ENCODE data around the gene SLC22A3.
"Not testable (repeated sequence)": the region's sequence is repeated elsewhere in the genome, so short reads cannot be mapped to it uniquely, and the experiment has no call there.

Gene SLC22A3

DNA sequence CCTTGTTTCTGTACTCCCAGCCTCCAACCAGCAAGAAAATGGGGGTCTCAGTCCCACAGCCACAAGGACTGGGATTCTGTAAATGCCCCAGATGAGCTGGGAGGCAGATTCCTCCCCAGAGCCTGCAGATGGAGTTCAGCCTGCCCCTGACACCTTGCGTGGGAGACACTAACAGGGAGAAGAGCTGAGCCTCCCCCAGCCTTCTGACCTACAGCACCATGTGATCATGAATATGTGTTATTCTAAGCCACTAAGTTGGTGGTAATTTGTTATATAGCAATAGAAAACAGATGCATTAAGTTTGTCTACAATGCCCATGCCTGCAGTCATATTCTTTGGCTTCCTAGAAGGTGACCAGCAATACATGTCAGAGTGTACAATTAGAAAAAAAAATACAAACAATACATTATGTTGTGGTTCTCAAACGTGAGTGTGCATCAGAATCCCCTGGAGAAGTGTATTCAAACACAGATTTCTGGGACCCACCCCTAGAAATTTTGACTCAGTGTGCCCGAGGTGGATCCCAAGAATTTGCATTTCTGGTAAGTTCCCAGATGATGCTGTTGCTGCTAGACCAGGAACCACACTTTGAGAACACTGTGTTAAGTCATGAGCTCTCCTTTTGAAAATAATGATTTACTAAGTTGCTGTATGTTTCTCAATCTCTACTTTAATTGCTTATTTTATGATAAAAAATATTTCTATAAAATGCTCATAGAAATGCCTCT lies 39.9 kb downstream of the SLC22A3 start:
- Histone ChIP-seq H3K4me1 (ENCODE audit: insufficient read depth, insufficient read length) (no peaks in the 10 kb centered on the region), H3K9ac (ENCODE audit: insufficient read length, low read depth) (no peak overlapping the region), H3K4me3 (ENCODE audit: insufficient read length, low read depth) (no peak overlapping the region), H3K9me3 (ENCODE audit: insufficient read depth, low read length) (no peaks in the 10 kb centered on the region), H3K36me3 (ENCODE audit: insufficient read depth, insufficient read length, low read length) (no peaks in the 10 kb centered on the region), H3K27me3 (ENCODE audit: insufficient read depth, insufficient read length) (no peaks in the 10 kb centered on the region)
- DNase-seq (ENCODE audit: low read depth, low spot score), result no peak
- TF ChIP-seq ZNF274 (IDR thresholded peaks at IDR 0.05; ENCODE audit: low read depth, low read length), result no peak

DNA sequence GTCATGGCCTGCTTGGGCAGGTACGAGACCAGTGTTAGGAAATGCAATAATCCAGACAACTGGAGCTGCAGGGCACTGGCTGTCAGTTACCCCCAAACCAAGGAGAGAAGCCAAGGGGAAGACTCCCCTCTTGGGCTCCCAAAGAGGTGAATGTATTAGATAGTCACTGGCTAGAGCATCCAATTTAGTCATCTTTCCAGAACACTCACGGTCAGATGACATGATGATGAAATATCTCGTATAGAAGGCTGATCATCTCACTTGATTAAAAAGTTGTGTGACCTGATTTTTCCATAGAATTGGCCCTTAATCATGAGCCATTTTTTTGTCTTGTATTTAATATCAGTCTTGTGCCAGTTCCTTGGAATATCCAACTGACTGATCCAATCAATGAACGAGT lies 40.7 kb downstream of the SLC22A3 start:
- no peaks in the 10 kb centered on the region for H3K36me3 ChIP-seq (ENCODE audit: insufficient read depth, insufficient read length, low read length)
- no peak overlapping the region for H3K9ac ChIP-seq (ENCODE audit: insufficient read length, low read depth)
- TF ChIP-seq ZNF274 (IDR thresholded peaks at IDR 0.05; ENCODE audit: low read depth, low read length), result no peak
- no peak for TF ChIP-seq YY1 (IDR thresholded peaks at IDR 0.05; ENCODE audit: insufficient read depth, insufficient read length)
- TF ChIP-seq SUZ12 (IDR thresholded peaks at IDR 0.05; ENCODE audit: extremely low read depth, insufficient read depth, insufficient read length), result no peak
- H3K4me1 ChIP-seq (ENCODE audit: insufficient read depth, insufficient read length), result no peaks in the 10 kb centered on the region
- no peak overlapping the region for H3K4me3 ChIP-seq (ENCODE audit: insufficient read length, low read depth)
- H3K9me3 ChIP-seq (ENCODE audit: insufficient read depth, low read length), result no peaks in the 10 kb centered on the region
- no peaks in the 10 kb centered on the region for H3K27me3 ChIP-seq (ENCODE audit: insufficient read depth, insufficient read length)
- no peak for DNase-seq (ENCODE audit: low read depth, low spot score)

DNA sequence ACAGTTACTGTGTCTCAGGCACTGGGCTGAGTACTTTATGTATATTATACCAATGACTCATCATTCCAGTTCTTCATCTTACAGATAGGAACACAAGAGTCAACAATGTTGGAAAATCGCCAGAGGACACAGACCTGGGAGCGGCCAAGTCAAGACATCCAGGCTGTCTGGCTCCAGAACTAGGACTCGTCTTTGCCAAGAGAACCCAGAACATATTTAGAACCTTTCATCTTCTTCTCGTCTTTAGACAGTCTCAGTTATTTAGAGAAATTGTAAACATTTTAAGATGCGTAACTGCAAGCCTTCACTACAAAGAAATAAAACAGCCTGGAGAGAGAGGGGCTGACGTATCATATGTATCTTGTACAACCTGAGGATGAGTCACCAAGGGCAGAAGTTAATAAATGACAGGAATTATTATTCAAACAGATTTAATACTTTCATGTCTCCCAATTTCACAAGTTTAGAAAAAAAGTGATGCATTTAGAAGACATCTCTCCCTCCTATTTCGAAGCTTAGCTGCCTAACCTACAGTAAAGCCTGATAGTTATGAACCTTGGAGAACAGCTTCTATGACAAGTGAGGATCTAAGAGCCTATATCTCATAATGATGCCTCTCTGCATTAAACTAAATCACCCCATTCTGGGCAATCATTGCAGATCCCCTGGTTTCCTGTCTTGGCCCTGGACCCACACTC lies 43.4 kb downstream of the SLC22A3 start:
- Histone ChIP-seq H3K27me3 (ENCODE audit: insufficient read depth, insufficient read length) (no peaks in the 10 kb centered on the region), H3K9me3 (ENCODE audit: insufficient read depth, low read length) (no peaks in the 10 kb centered on the region), H3K4me3 (ENCODE audit: insufficient read length, low read depth) (no peak overlapping the region), H3K4me1 (ENCODE audit: insufficient read depth, insufficient read length) (peaks cover 4% of the 10 kb centered on the region), H3K9ac (ENCODE audit: insufficient read length, low read depth) (no peak overlapping the region), H3K36me3 (ENCODE audit: insufficient read depth, insufficient read length, low read length) (no peaks in the 10 kb centered on the region)
- no peak for DNase-seq (ENCODE audit: low read depth, low spot score)
- no peak for TF ChIP-seq SUZ12 (IDR thresholded peaks at IDR 0.05; ENCODE audit: extremely low read depth, insufficient read depth, insufficient read length)
- no peak for TF ChIP-seq YY1 (IDR thresholded peaks at IDR 0.05; ENCODE audit: insufficient read depth, insufficient read length)
- no peak for TF ChIP-seq ZNF274 (IDR thresholded peaks at IDR 0.05; ENCODE audit: low read depth, low read length)

DNA sequence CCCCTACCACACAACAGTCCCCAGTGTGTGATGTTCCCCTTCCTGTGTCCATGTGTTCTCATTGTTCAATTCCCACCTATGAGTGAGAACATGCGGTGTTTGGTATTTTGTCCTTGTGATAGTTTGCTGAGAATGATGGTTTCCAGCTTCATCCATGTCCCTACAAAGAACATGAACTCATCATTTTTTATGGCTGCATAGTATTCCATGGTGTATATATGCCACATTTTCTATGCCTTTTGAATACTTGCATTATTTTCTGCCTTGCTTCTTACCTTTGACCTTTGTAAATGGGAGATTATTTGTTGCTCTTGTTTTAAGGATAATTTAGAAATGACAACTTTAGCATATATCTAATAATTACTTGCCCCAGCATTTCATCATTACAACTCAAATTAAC lies 45.3 kb downstream of the SLC22A3 start:
- H3K9me3 ChIP-seq (ENCODE audit: insufficient read depth, low read length); H3K9ac ChIP-seq (ENCODE audit: insufficient read length, low read depth); H3K36me3 ChIP-seq (ENCODE audit: insufficient read depth, insufficient read length, low read length); H3K4me1 ChIP-seq (ENCODE audit: insufficient read depth, insufficient read length); H3K4me3 ChIP-seq (ENCODE audit: insufficient read length, low read depth); DNase-seq (ENCODE audit: low read depth, low spot score); H3K27me3 ChIP-seq (ENCODE audit: insufficient read depth, insufficient read length): not testable (repeated sequence)

DNA sequence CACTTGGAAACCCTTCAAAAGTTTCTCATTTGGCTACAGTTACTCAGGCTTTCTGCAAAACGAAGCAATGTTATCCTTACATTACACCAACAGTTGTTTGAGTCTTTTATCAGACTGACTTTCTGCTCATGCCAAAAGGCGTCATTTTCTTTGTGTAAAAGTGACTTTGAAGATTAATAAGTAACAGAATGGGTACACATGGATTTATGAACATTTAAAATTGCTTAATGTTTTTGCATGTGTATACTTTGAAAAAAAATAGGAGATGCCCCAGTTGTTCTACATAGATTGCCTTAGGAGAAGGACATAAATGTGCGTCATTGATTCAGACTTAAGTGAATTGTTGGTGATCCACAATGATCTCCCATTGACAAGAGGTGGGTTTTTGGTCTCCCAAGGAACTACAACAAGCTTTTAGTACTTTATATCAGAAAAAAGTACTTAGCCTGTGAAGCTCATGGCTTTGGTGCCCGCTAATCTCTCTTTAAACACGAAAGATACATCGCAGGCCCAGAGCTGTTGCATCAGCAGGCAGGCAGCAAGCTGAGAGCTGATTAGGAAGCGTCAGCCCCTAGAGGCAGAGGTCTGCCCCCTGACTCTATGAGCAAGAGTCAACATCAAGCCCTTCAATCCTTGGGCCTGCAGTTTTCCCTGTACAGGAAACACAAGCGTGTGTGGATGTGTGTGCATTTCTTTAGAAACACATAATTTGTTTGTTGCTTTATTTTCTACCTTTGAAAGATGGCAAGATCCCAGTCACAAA lies 45.9 kb downstream of the SLC22A3 start:
- DNase-seq (ENCODE audit: low read depth, low spot score), result peak; percentile 2
- no peaks in the 10 kb centered on the region for H3K27me3 ChIP-seq (ENCODE audit: insufficient read depth, insufficient read length)
- H3K9me3 ChIP-seq (ENCODE audit: insufficient read depth, low read length), result no peaks in the 10 kb centered on the region; the same call in 1 of the 2 replicates
- TF ChIP-seq SUZ12 (IDR thresholded peaks at IDR 0.05; ENCODE audit: extremely low read depth, insufficient read depth, insufficient read length), result no peak
- no peak for TF ChIP-seq YY1 (IDR thresholded peaks at IDR 0.05; ENCODE audit: insufficient read depth, insufficient read length)
- TF ChIP-seq ZNF274 (IDR thresholded peaks at IDR 0.05; ENCODE audit: low read depth, low read length), result no peak
- no peak overlapping the region for H3K4me3 ChIP-seq (ENCODE audit: insufficient read length, low read depth)
- H3K9ac ChIP-seq (ENCODE audit: insufficient read length, low read depth), result no peak overlapping the region
- H3K36me3 ChIP-seq (ENCODE audit: insufficient read depth, insufficient read length, low read length), result no peaks in the 10 kb centered on the region
- H3K4me1 ChIP-seq (ENCODE audit: insufficient read depth, insufficient read length), result peaks cover 4% of the 10 kb centered on the region

DNA sequence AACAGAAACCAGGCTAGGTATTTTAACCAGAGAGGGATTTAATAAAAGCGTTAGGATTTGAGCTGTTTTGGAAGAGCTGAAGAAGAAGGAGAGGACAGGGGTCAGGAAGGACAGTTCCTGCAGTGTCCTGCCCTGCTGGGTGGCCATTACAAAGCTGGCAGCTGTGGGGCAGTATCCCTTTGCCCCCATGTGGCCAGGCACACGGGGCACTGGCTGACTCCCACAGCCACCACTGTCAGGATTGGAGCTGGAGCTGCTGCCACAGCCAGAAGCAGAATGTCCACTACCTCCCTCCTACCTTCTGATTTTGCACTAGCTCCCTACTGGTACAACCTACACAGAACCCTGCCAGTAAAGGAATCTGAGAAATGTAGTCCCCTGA lies 46.5 kb downstream of the SLC22A3 start:
- Histone ChIP-seq H3K4me1 (ENCODE audit: insufficient read depth, insufficient read length) (peaks cover 4% of the 10 kb centered on the region), H3K9ac (ENCODE audit: insufficient read length, low read depth) (no peak overlapping the region), H3K27me3 (ENCODE audit: insufficient read depth, insufficient read length) (no peaks in the 10 kb centered on the region), H3K9me3 (ENCODE audit: insufficient read depth, low read length) (no peaks in the 10 kb centered on the region; the same call in 1 of the 2 replicates), H3K4me3 (ENCODE audit: insufficient read length, low read depth) (no peak overlapping the region), H3K36me3 (ENCODE audit: insufficient read depth, insufficient read length, low read length) (no peaks in the 10 kb centered on the region)
- TF ChIP-seq YY1 (IDR thresholded peaks at IDR 0.05; ENCODE audit: insufficient read depth, insufficient read length) (no peak), SUZ12 (IDR thresholded peaks at IDR 0.05; ENCODE audit: extremely low read depth, insufficient read depth, insufficient read length) (no peak), ZNF274 (IDR thresholded peaks at IDR 0.05; ENCODE audit: low read depth, low read length) (no peak)
- no peak for DNase-seq (ENCODE audit: low read depth, low spot score)

DNA sequence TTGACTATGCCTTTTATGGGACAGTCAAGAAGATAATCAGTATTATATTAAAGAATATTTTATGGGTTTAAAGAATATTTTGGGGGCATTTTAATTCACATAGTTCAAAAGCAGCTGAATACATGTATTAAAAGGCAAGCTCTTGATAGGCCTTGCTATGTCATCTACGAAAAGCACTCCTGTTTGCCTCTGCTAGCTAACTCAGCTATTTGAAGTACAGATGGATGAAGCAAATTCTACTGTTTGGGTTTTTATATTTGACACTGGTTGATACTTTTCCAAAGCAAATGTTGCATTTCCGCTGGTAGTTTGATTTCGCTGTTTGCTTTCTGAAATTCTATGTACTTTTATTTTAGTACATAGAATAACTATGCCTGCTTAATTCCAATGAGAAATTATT lies 47.0 kb downstream of the SLC22A3 start:
- H3K27me3 ChIP-seq (ENCODE audit: insufficient read depth, insufficient read length), result no peaks in the 10 kb centered on the region
- no peak overlapping the region for H3K9ac ChIP-seq (ENCODE audit: insufficient read length, low read depth)
- DNase-seq (ENCODE audit: low read depth, low spot score), result no peak
- no peaks in the 10 kb centered on the region; the same call in 1 of the 2 replicates for H3K9me3 ChIP-seq (ENCODE audit: insufficient read depth, low read length)
- H3K36me3 ChIP-seq (ENCODE audit: insufficient read depth, insufficient read length, low read length), result no peaks in the 10 kb centered on the region
- peaks cover 4% of the 10 kb centered on the region for H3K4me1 ChIP-seq (ENCODE audit: insufficient read depth, insufficient read length)
- no peak for TF ChIP-seq ZNF274 (IDR thresholded peaks at IDR 0.05; ENCODE audit: low read depth, low read length)
- TF ChIP-seq YY1 (IDR thresholded peaks at IDR 0.05; ENCODE audit: insufficient read depth, insufficient read length), result no peak
- TF ChIP-seq SUZ12 (IDR thresholded peaks at IDR 0.05; ENCODE audit: extremely low read depth, insufficient read depth, insufficient read length), result no peak
- H3K4me3 ChIP-seq (ENCODE audit: insufficient read length, low read depth), result no peak overlapping the region
